SU-DHL-6 (cell line): ENCODE results near the gene TRIM39.

Experiments used
- H2AFZ ChIP-seq: fragments of 200-600 bp; sonication (generic); 2 replicates; pipeline ENCODE4 v1.6.1; 2014; ENCODE audit warnings: low read depth, mild to moderate bottlenecking, moderate library complexity, mixed read lengths, antibody characterized with exemption, low read length; ENCODE audit not compliant: severe bottlenecking
- H3F3A ChIP-seq: fragments of 200-600 bp; shearing (Covaris generic); 2 replicates; pipeline ENCODE4 v1.6.0; 2016; ENCODE audit warnings: antibody characterized with exemption, mild to moderate bottlenecking; ENCODE audit not compliant: insufficient read depth
- H3K27ac ChIP-seq: fragments of 200-600 bp; sonication (generic); 2 replicates; pipeline ENCODE4 v1.5.1; 2016; ENCODE audit warnings: low read depth, mild to moderate bottlenecking, low read length, moderate library complexity, mixed read lengths
- H3K27me3 ChIP-seq: fragments of 200-600 bp; sonication (generic), shearing (Covaris generic); 2 replicates; pipeline ENCODE4 v1.6.0; 2014; ENCODE audit warnings: mild to moderate bottlenecking, low read length
- H3K36me3 ChIP-seq: fragments of 200-600 bp; sonication (generic); 2 replicates; pipeline ENCODE4 v1.6.1; 2014; ENCODE audit warnings: mild to moderate bottlenecking, low read length, mixed read lengths
- H3K4me2 ChIP-seq: fragments of 300-600, 200-600 bp; shearing (Covaris generic), sonication (generic); 2 replicates; pipeline ENCODE4 v1.6.0; 2014; ENCODE audit warnings: low read length, low read depth, mild to moderate bottlenecking; ENCODE audit not compliant: poor library complexity, severe bottlenecking
- H3K4me3 ChIP-seq: fragments of 200-600 bp; sonication (generic); 2 replicates; pipeline ENCODE4 v1.5.1; 2014; ENCODE audit warnings: antibody characterized with exemption, low read length, mild to moderate bottlenecking, mixed read lengths; ENCODE audit not compliant: insufficient read depth, poor library complexity, severe bottlenecking
- H3K79me2 ChIP-seq: fragments of 200-600 bp; sonication (generic); 2 replicates; pipeline ENCODE4 v1.6.1; 2014; ENCODE audit warnings: mild to moderate bottlenecking, low read length, moderate library complexity; ENCODE audit not compliant: insufficient read depth
- H3K9ac ChIP-seq: fragments of 200-600 bp; sonication (generic); 2 replicates; pipeline ENCODE4 v1.7.0; 2014; ENCODE audit warnings: mild to moderate bottlenecking, low read length
- H3K9me2 ChIP-seq: fragments of 200-600 bp; sonication (generic); replicated peaks from 2 replicates; pipeline ENCODE4 v1.6.1; 2014; ENCODE audit warnings: low read length; ENCODE audit not compliant: insufficient read depth
- H3K9me3 ChIP-seq: fragments of 200-600 bp; sonication (generic); 2 replicates; pipeline ENCODE4 v1.6.1; 2014; ENCODE audit warnings: low read length, mixed read lengths; ENCODE audit not compliant: insufficient read depth
- H4K20me1 ChIP-seq: fragments of 200-600 bp; sonication (generic); 2 replicates; pipeline ENCODE4 v1.6.1; 2014; ENCODE audit warnings: low read depth, mild to moderate bottlenecking, antibody characterized with exemption, low read length, moderate library complexity, mixed read lengths
- EZH2phosphoT487 ChIP-seq: fragments of 200-600 bp; sonication (generic), shearing (Covaris generic); conservative IDR thresholded peaks from 2 replicates; pipeline ENCODE4 v1.6.1; 2018; ENCODE audit warnings: mild to moderate bottlenecking, antibody characterized with exemption, low read length, moderate library complexity, mixed read lengths
- TF ChIP-seq, protein P1 (sequence below): fragments of 200-600 bp; sonication (generic); IDR thresholded peaks from one replicate; pipeline ENCODE4 v1.5.1; 2017; ENCODE audit warnings: antibody characterized with exemption, mild to moderate bottlenecking, low read length, moderate library complexity; ENCODE audit not compliant: insufficient read depth, poor library complexity, severe bottlenecking

Gene TRIM39

DNA sequence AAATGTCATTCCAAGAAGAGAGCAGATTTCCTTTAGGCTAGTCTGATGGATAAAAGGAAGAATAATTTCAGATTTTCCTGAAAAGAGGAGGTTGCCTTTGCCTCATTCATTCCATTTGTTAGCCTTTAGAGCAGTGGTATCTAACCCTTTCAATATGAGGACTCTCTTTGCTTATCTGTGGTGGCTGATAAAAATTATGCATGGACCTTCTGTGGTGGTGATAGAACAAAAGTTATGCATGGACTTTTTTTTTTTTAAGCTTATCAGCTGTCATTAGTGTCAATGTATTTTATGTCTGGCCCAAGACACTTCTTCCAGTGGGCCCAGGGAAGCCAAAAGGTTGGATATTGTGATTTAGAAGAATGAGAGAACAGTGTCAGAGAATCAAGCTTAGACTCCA, 1.7 kb downstream of the TRIM39 start:
- no peak overlapping the region for H3K27ac ChIP-seq
- no peaks in the 10 kb centered on the region for H3K36me3 ChIP-seq
- peak overlapping the region; percentile 73 for H3K4me2 ChIP-seq
- peaks cover 8% of the 10 kb centered on the region for H3F3A ChIP-seq
- no peak for TF ChIP-seq EZH2phosphoT487
- TF ChIP-seq, protein P1, sequence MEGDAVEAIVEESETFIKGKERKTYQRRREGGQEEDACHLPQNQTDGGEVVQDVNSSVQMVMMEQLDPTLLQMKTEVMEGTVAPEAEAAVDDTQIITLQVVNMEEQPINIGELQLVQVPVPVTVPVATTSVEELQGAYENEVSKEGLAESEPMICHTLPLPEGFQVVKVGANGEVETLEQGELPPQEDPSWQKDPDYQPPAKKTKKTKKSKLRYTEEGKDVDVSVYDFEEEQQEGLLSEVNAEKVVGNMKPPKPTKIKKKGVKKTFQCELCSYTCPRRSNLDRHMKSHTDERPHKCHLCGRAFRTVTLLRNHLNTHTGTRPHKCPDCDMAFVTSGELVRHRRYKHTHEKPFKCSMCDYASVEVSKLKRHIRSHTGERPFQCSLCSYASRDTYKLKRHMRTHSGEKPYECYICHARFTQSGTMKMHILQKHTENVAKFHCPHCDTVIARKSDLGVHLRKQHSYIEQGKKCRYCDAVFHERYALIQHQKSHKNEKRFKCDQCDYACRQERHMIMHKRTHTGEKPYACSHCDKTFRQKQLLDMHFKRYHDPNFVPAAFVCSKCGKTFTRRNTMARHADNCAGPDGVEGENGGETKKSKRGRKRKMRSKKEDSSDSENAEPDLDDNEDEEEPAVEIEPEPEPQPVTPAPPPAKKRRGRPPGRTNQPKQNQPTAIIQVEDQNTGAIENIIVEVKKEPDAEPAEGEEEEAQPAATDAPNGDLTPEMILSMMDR, result no peak
- no peak overlapping the region for H3K4me3 ChIP-seq
- H3K9ac ChIP-seq, result no peak overlapping the region
- H3K79me2 ChIP-seq, result peaks cover 38% of the 10 kb centered on the region
- no peaks in the 10 kb centered on the region for H3K9me3 ChIP-seq
- no peaks in the 10 kb centered on the region for H3K27me3 ChIP-seq
- H2AFZ ChIP-seq, result no peak overlapping the region
- no peaks in the 10 kb centered on the region for H3K9me2 ChIP-seq
- peaks cover 20% of the 10 kb centered on the region for H4K20me1 ChIP-seq

- Histone ChIP-seq H4K20me1 (peaks cover 10% of the 10 kb centered on the region), H3K27me3 (no peaks in the 10 kb centered on the region), H3K27ac (no peak overlapping the region), H3K9me3 (no peaks in the 10 kb centered on the region), H3K9me2 (no peaks in the 10 kb centered on the region), H3K36me3 (no peaks in the 10 kb centered on the region), H3K4me3 (no peak overlapping the region), H2AFZ (no peak overlapping the region), H3K4me2 (no peak overlapping the region), H3K9ac (no peak overlapping the region), H3K79me2 (peaks cover 29% of the 10 kb centered on the region), H3F3A (peaks cover 8% of the 10 kb centered on the region)
- TF ChIP-seq EZH2phosphoT487, result no peak
These were observed 2.6 kb downstream of the TRIM39 start for GRCh38 chr6:30329331-30329730.

DNA sequence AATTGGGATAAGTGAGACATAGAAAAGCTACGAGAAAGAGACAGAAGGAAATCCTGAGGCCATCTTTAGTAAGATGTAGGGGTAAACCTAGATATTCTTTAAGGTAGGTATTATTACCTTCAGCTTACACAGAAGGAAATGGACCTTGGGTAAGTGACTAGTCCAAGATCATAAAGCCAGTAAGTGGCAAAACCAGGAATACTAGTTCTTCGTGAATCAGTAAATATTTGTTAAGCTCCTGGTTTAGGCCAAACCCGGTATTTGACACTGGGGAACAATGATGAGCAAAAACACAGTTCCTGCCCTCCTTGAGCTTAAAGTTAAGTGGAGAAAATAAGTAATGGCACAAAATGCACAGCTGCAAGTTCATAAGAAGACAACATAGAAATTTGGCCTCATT, 5.3 kb downstream of the TRIM39 start:
- Histone ChIP-seq H3F3A (0 out of 2 replicates have a peak, but pooled peaks cover 4% of the 10 kb centered on the region), H2AFZ (no peak overlapping the region), H3K27ac (no peak overlapping the region), H3K9me3 (no peaks in the 10 kb centered on the region), H3K4me3 (no peak overlapping the region), H3K36me3 (peaks cover 12% of the 10 kb centered on the region; the same call in 1 of the 2 replicates), H3K4me2 (no peak overlapping the region), H3K9ac (no peak overlapping the region), H3K79me2 (peaks cover 7% of the 10 kb centered on the region; the same call in 1 of the 2 replicates), H3K9me2 (no peaks in the 10 kb centered on the region), H4K20me1 (no peaks in the 10 kb centered on the region), H3K27me3 (no peaks in the 10 kb centered on the region)
- TF ChIP-seq EZH2phosphoT487, result no peak
- TF ChIP-seq, protein P1, result no peak

DNA sequence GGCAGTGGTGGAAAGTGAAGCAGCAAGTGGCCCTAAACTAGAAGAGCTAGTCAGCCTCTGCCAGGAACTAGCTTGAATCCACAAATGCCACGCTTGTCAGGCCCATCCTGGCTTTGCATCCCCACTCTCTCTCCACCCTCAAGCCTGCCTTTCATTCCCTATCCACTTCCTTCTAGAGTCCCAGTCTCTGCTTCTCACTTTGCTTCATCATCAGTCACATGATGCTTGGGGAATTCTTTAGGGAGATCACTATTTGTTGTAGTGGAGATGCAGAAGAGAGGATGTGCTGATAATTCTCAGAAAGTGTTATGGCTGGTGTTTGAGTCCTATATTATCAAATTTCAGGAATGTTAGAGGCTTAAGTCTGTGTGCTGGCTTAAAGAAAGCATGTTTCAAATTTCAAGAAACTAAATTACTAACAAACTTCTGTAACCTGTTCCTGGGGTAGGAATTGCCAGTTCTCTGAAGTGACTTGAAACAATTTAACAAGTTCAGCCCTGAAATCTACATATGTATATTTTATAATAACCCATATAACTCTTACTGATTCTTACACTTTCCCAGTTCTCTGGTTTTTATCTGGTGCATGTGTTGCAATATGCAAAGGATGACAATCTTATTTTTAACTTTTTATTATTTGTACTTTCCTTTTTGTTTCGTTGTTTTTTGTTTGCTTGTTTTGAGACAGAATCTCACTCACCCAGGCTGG, 7.5 kb downstream of the TRIM39 start:
- no peak overlapping the region for H3K4me2 ChIP-seq
- no peaks in the 10 kb centered on the region for H3F3A ChIP-seq
- TF ChIP-seq, protein P1, result no peak
- no peak overlapping the region for H3K9ac ChIP-seq
- H3K9me3 ChIP-seq, result no peaks in the 10 kb centered on the region
- no peaks in the 10 kb centered on the region for H4K20me1 ChIP-seq
- H3K79me2 ChIP-seq, result no peaks in the 10 kb centered on the region
- H3K27ac ChIP-seq, result no peak overlapping the region
- H3K27me3 ChIP-seq, result no peaks in the 10 kb centered on the region
- H3K9me2 ChIP-seq, result no peaks in the 10 kb centered on the region
- H2AFZ ChIP-seq, result no peak overlapping the region
- no peak overlapping the region for H3K4me3 ChIP-seq
- peaks cover 12% of the 10 kb centered on the region; the same call in 1 of the 2 replicates for H3K36me3 ChIP-seq
